Left forelimb (tissue), 1 donor: ENCODE measurements around the gene ABHD6.
"Not testable (repeated sequence)": the region's sequence is repeated elsewhere in the genome, so short reads cannot be mapped to it uniquely, and the experiment has no call there.

Experiments
- DNase-seq: peaks from one replicate; pipeline ENCODE4 v3.0.0-alpha.2; 2018; ENCODE audit warnings: low spot score

ABHD6 gene

GRCh38 chr3:58209933-58210332 lies 27.7 kb upstream of the ABHD6 start:
- DNase-seq: no peak

GRCh38 chr3:58210761-58211460 lies 26.7 kb upstream of the ABHD6 start, which contains the start of gene DNASE1L3:
DNASE1L3 (minus strand) TSS chr3:58210972; CDS start chr3:58210906, 66 bp downstream.
- no peak for DNase-seq

GRCh38 chr3:58214484-58215316 lies 22.9 kb upstream of the ABHD6 start:
- peak; percentile 48 for DNase-seq

GRCh38 chr3:58215317-58216025 lies 22.1 kb upstream of the ABHD6 start:
- no peak for DNase-seq

- no peak for DNase-seq
Measured at GRCh38 chr3:58216496-58217195, 20.9 kb upstream of the ABHD6 start.

GRCh38 chr3:58217209-58217811 lies 20.3 kb upstream of the ABHD6 start:
- peak; percentile 65 for DNase-seq

GRCh38 chr3:58218904-58219303 lies 18.7 kb upstream of the ABHD6 start:
- DNase-seq: peak; percentile 12

GRCh38 chr3:58222161-58222724 lies 15.3 kb upstream of the ABHD6 start:
- peak; percentile 41 for DNase-seq

- no peak for DNase-seq
Measured at GRCh38 chr3:58223855-58224254, 13.7 kb upstream of the ABHD6 start.

GRCh38 chr3:58227933-58228332 lies 9.7 kb upstream of the ABHD6 start:
- DNase-seq: not testable (repeated sequence)

- DNase-seq: no peak
Measured at GRCh38 chr3:58230876-58231552, 6.6 kb upstream of the ABHD6 start.

GRCh38 chr3:58231666-58232065 lies 5.9 kb upstream of the ABHD6 start:
- no peak for DNase-seq

- no peak for DNase-seq
Measured at GRCh38 chr3:58234516-58234931, 3.1 kb upstream of the ABHD6 start.

- no peak for DNase-seq
Measured at GRCh38 chr3:58235970-58236369, 1.6 kb upstream of the ABHD6 start.

GRCh38 chr3:58236527-58237237 lies 910 bp upstream of the ABHD6 start:
- peak; percentile 69 for DNase-seq

GRCh38 chr3:58237941-58238681 lies 519 bp downstream of the ABHD6 start:
- no peak for DNase-seq

GRCh38 chr3:58238830-58239229 lies 1.2 kb downstream of the ABHD6 start:
- DNase-seq: no peak

GRCh38 chr3:58241306-58242044 lies 3.9 kb downstream of the ABHD6 start:
- DNase-seq: no peak
